Gastroesophageal sphincter (tissue), 4 donors: ENCODE measurements around the gene USP6NL. TPM values are rescaled to one million over a fixed set of nuclear protein-coding genes. Genes with fewer than 3 reads are reported as not detected.

ENCODE experiments used
- ATAC-seq: fragments of 150-250 bp; one replicate; pipeline ENCODE4 v1.9.1; 2016; ENCODE audit warnings: mild to moderate bottlenecking, moderate library complexity
- H3K27ac ChIP-seq, 4 donors: fragments of 200-600 bp; sonication (generic) in 3 of 4; 1 replicate in 3 of 4; 2 replicates in 1 of 4; pipeline ENCODE4 v1.5.1; 2016 to 2019
- H3K27me3 ChIP-seq: fragments of 200-600 bp; sonication (generic); one replicate; pipeline ENCODE4 v1.5.1; 2019
- H3K36me3 ChIP-seq, 2 donors: fragments of 200-600 bp; sonication (generic); one replicate each; pipeline ENCODE4 v1.5.1; 2019; ENCODE audit warnings: control low read depth in 1 of 2
- H3K4me1 ChIP-seq, 3 donors: fragments of 200-600 bp; sonication (generic); 1 replicate in 2 of 3; 2 replicates in 1 of 3; pipeline ENCODE4 v1.5.1; 2016 to 2019; ENCODE audit warnings: control low read depth in 2 of 3
- H3K4me3 ChIP-seq, 2 donors: fragments of 200-600 bp; sonication (generic); one replicate each; pipeline ENCODE4 v1.5.1; 2019; ENCODE audit warnings: mild to moderate bottlenecking in 1 of 2, moderate library complexity in 1 of 2
- H3K9me3 ChIP-seq, 3 donors: fragments of 200-600 bp; sonication (generic); one replicate each; pipeline ENCODE4 v1.5.1; 2017 to 2019; ENCODE audit warnings: control low read depth in 2 of 3
- EP300 ChIP-seq: sonication (generic); formaldehyde crosslinking; IDR thresholded peaks from one replicate; pipeline ENCODE4 v1.6.1; 2017; ENCODE audit warnings: antibody characterized with exemption, mild to moderate bottlenecking
- POLR2A ChIP-seq, 2 donors: fragments of 450-650 bp; IDR thresholded peaks; one replicate each; pipeline ENCODE4 v1.6.1; 2017; ENCODE audit warnings: antibody characterized with exemption in 2 of 2, mild to moderate bottlenecking in 2 of 2, moderate library complexity in 1 of 2
- POLR2AphosphoS5 ChIP-seq: sonication (generic); formaldehyde crosslinking; IDR thresholded peaks from one replicate; pipeline ENCODE4 v1.6.1; 2017; ENCODE audit warnings: antibody characterized with exemption
- WGBS, 2 donors: methylation state at CpG; one replicate each; pipeline ENCODE4 v1.1.5; 2018; ENCODE audit warnings: low coverage in 1 of 2; 5-methylcytosine and 5-hydroxymethylcytosine counted together
- total RNA-seq, 4 donors: library from RNA; depleted of rRNA; stranded (reverse); fragments of >200 nt; gene quantifications; one replicate each; pipeline ENCODE4 v1.1.0, GENCODE V29; 2016
- TF ChIP-seq, protein P1 (sequence below), 4 experiments: fragments of 200-600 bp in 2 of 4; fragments of 450-650 bp in 2 of 4; sonication (generic) in 1 of 4; IDR thresholded peaks; one replicate each; pipeline ENCODE4 v1.5.1; 2017 to 2019; ENCODE audit warnings: antibody characterized with exemption in 4 of 4, mild to moderate bottlenecking in 2 of 4, moderate library complexity in 2 of 4

The USP6NL gene
- total RNA-seq, 4 donors from 2014 or later: 9.0 to 14.7 (median 12.5) TPM

GRCh38 chr10:11473128-11473760 lies 138.2 kb downstream of the USP6NL start:
- TF ChIP-seq POLR2A (IDR thresholded peaks at IDR 0.05): no peak
- TF ChIP-seq, protein P1, sequence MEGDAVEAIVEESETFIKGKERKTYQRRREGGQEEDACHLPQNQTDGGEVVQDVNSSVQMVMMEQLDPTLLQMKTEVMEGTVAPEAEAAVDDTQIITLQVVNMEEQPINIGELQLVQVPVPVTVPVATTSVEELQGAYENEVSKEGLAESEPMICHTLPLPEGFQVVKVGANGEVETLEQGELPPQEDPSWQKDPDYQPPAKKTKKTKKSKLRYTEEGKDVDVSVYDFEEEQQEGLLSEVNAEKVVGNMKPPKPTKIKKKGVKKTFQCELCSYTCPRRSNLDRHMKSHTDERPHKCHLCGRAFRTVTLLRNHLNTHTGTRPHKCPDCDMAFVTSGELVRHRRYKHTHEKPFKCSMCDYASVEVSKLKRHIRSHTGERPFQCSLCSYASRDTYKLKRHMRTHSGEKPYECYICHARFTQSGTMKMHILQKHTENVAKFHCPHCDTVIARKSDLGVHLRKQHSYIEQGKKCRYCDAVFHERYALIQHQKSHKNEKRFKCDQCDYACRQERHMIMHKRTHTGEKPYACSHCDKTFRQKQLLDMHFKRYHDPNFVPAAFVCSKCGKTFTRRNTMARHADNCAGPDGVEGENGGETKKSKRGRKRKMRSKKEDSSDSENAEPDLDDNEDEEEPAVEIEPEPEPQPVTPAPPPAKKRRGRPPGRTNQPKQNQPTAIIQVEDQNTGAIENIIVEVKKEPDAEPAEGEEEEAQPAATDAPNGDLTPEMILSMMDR (IDR thresholded peaks at IDR 0.05): no peak
- TF ChIP-seq POLR2AphosphoS5: no peak
- no peak for TF ChIP-seq EP300
- Histone ChIP-seq H3K27me3 (no peaks in the 10 kb centered on the region), H3K4me3 (no peak overlapping the region), H3K36me3 (no peaks in the 10 kb centered on the region), H3K9me3 (no peaks in the 10 kb centered on the region), H3K27ac (no peak overlapping the region), H3K4me1 (peaks cover 0 to 9% (median 4%) of the 10 kb centered on the region in 3 donors)
- 60% methylated on average over 10 to 11 of the region's 12 CpGs for WGBS, 2 donors
- no peak for ATAC-seq

- no peaks in the 10 kb centered on the region for H3K36me3 ChIP-seq
- no peaks in the 10 kb centered on the region for H3K9me3 ChIP-seq
- WGBS, 2 donors: 36 to 56% methylated on average over 4 to 8 of the region's 8 CpGs
- H3K4me3 ChIP-seq: no peak overlapping the region
- H3K27ac ChIP-seq: no peak overlapping the region
- peaks cover 0 to 9% (median 4%) of the 10 kb centered on the region in 3 donors for H3K4me1 ChIP-seq
- ATAC-seq: peak; percentile 76
- H3K27me3 ChIP-seq: no peaks in the 10 kb centered on the region
- TF ChIP-seq POLR2A (IDR thresholded peaks at IDR 0.05): no peak
- TF ChIP-seq, protein P1 (IDR thresholded peaks at IDR 0.05): peak; percentile 62 to 79 (median 76)
- no peak for TF ChIP-seq EP300
- TF ChIP-seq POLR2AphosphoS5: no peak
Observed at GRCh38 chr10:11472158-11472753, 139.2 kb downstream of the USP6NL start.

DNA sequence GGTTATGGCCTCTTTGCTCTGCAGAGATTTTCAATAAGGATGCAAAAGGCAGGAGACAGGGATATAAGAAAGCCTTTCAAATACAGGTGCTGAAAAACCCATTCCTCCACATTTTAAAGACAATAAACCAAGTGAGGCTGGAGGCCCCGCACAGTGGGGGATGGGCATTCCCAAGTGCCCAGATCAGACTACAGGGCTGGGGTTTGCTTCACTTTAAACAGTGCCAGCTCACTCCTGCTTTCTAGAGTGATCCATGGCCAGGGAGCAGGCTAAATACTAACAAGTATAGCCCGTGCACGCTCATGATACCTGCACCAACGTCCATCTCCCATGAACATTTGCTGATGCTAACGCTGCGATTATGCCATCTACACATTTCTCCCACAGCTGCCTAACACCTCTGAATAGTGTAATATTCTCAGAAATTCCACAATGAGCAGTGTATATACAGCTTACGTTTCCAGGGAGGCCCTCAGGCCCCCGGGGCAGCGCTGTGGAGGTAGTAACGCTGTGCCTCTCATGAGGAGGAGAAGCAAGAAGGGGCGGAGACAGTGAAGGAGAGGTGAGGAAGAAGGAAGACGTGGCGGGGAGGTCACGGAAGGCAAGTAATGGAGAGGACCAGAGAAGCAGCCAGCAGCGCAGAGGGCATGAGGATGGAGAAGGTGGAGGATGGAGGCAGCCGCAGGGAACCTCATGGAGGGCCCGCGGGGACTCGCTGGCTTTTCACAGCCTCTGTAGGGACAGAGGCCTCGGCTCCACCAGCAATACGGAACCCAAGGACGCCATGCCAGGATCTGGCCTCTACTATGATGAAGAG lies 141.7 kb downstream of the USP6NL start:
- 90 to 100% methylated on average over 1 to 14 of the region's 22 CpGs for WGBS, 2 donors
- ATAC-seq: no peak
- Histone ChIP-seq H3K9me3 (no peaks in the 10 kb centered on the region), H3K27me3 (no peaks in the 10 kb centered on the region), H3K36me3 (no peaks in the 10 kb centered on the region), H3K4me3 (no peak overlapping the region), H3K27ac (no peak overlapping the region), H3K4me1 (peaks cover 0 to 19% (median 4%) of the 10 kb centered on the region in 3 donors)
- no peak for TF ChIP-seq POLR2AphosphoS5
- TF ChIP-seq, protein P1 (IDR thresholded peaks at IDR 0.05): no peak
- TF ChIP-seq EP300: no peak
- TF ChIP-seq POLR2A (IDR thresholded peaks at IDR 0.05): no peak

GRCh38 chr10:11468126-11468742 lies 143.2 kb downstream of the USP6NL start:
- peaks cover 0 to 12% of the 10 kb centered on the region in 2 donors for H3K36me3 ChIP-seq
- TF ChIP-seq POLR2AphosphoS5: no peak
- 84 to 93% methylated on average over 6 of the region's 7 CpGs for WGBS, 2 donors

GRCh38 chr10:11465406-11465805 lies 146.0 kb downstream of the USP6NL start:
- 52 to 53% methylated on average over 4 to 5 of the region's 5 CpGs for WGBS, 2 donors
- Histone ChIP-seq H3K36me3 (peaks cover 0 to 24% of the 10 kb centered on the region in 2 donors), H3K27me3 (no peaks in the 10 kb centered on the region), H3K4me3 (no peak overlapping the region), H3K9me3 (no peaks in the 10 kb centered on the region), H3K27ac (no peak overlapping the region), H3K4me1 (peaks cover 0 to 10% (median 0%) of the 10 kb centered on the region in 3 donors)
- no peak for ATAC-seq
- TF ChIP-seq POLR2AphosphoS5: no peak
- no peak for TF ChIP-seq POLR2A (IDR thresholded peaks at IDR 0.05)
- TF ChIP-seq EP300: no peak
- TF ChIP-seq, protein P1 (IDR thresholded peaks at IDR 0.05): no peak

More at GRCh38 chr10:11468126-11468742, 143.2 kb downstream of the USP6NL start:
- ATAC-seq: no peak
- no peaks in the 10 kb centered on the region for H3K27me3 ChIP-seq
- no peaks in the 10 kb centered on the region for H3K9me3 ChIP-seq
- peaks cover 0 to 14% (median 3%) of the 10 kb centered on the region in 3 donors for H3K4me1 ChIP-seq
- H3K27ac ChIP-seq: no peak overlapping the region
- H3K4me3 ChIP-seq: no peak overlapping the region
